Natural killer cell (primary cell): ENCODE measurements around the gene APBA1. TPM values are rescaled to one million over a fixed set of nuclear protein-coding genes. Genes with fewer than 3 reads are reported as not detected.

Source experiments
- ATAC-seq, 3 donors: fragments of 150-1000 bp in 2 of 3; fragments of 200-7000 bp in 1 of 3; cut with Tn5 transposase; 1 replicate in 1 of 3; 2 replicates in 2 of 3; pipeline ENCODE4 v1.10.0; 2021; ENCODE audit warnings: mild to moderate bottlenecking in 2 of 3, moderate library complexity in 2 of 3
- DNase-seq, 2 donors: peaks; one replicate each; pipeline versions ENCODE4 v3.0.0 to v3.0.0-alpha.2; 2013 to 2021; ENCODE audit warnings: mixed read lengths in 1 of 2
- H3K27ac ChIP-seq: one replicate; pipeline ENCODE4 v1.5.1; 2013; ENCODE audit warnings: mild to moderate bottlenecking, low read length
- H3K27me3 ChIP-seq: one replicate; pipeline ENCODE4 v1.6.1; 2013; ENCODE audit warnings: low read length; ENCODE audit not compliant: control insufficient read depth, insufficient read depth
- H3K36me3 ChIP-seq: one replicate; pipeline ENCODE4 v1.6.1; 2013; ENCODE audit warnings: low read length; ENCODE audit not compliant: control insufficient read depth, insufficient read depth
- H3K4me1 ChIP-seq: one replicate; pipeline ENCODE4 v1.6.1; 2013; ENCODE audit warnings: low read length; ENCODE audit not compliant: control insufficient read depth, insufficient read depth
- H3K4me3 ChIP-seq: one replicate; pipeline ENCODE4 v1.5.1; 2013; ENCODE audit warnings: low read length
- H3K9me3 ChIP-seq: one replicate; pipeline ENCODE4 v1.6.1; 2013; ENCODE audit warnings: low read length; ENCODE audit not compliant: control insufficient read depth, insufficient read depth
- H3K27ac Mint-ChIP-seq, 2 donors: one replicate each; pipeline ENCODE4 v1.8.0; 2022; ENCODE audit warnings: mild to moderate bottlenecking in 2 of 2, mixed read lengths in 2 of 2, moderate library complexity in 1 of 2
- H3K27me3 Mint-ChIP-seq, 2 donors: one replicate each; pipeline ENCODE4 v1.8.0; 2022; ENCODE audit warnings: low read depth in 2 of 2, mixed read lengths in 2 of 2
- H3K36me3 Mint-ChIP-seq: one replicate; pipeline ENCODE4 v1.8.0; 2022; ENCODE audit warnings: mixed read lengths
- H3K4me1 Mint-ChIP-seq, 2 donors: one replicate each; pipeline ENCODE4 v1.8.0; 2022; ENCODE audit warnings: mixed read lengths in 2 of 2
- H3K4me3 Mint-ChIP-seq: one replicate; pipeline ENCODE4 v1.8.0; 2022; ENCODE audit warnings: mild to moderate bottlenecking, moderate library complexity, mixed read lengths
- H3K9me3 Mint-ChIP-seq, 2 donors: one replicate each; pipeline ENCODE4 v1.8.0; 2022; ENCODE audit warnings: mixed read lengths in 2 of 2
- CTCF ChIP-seq: fragments of 200-600 bp; IDR thresholded peaks from one replicate; pipeline ENCODE4 v1.8.0; 2022; ENCODE audit warnings: antibody characterized with exemption
- WGBS: methylation state at CpG from one replicate; pipeline ENCODE4 v1.1.7; 2013; ENCODE audit warnings: missing lambda C conversion rate; ENCODE audit not compliant: insufficient coverage; 5-methylcytosine and 5-hydroxymethylcytosine counted together
- intact Hi-C: fragments of 100-400 bp; cut with micrococcal nuclease; formaldehyde crosslinking; loops from one replicate; pipeline ENCODE4 v1.14.2; 2022
- total RNA-seq, 4 donors: library from RNA; stranded (reverse); fragments of 120-200 nt in 1 of 4; gene quantifications; one replicate each; pipeline versions ENCODE4 v1.2.3 to v1.2.4, GENCODE V29; 2013 to 2022

APBA1 gene
- total RNA-seq, 3 donors from 2014 or later (not counting 1 experiment from before 2014, with no cell fraction given) = 0.11 to 0.31 (median 0.13) TPM

GRCh38 chr9:69431777-69432176, 240.4 kb downstream of the APBA1 start:
- Mint-ChIP-seq H3K4me3 (no peak overlapping the region), H3K4me1 (no peaks in the 10 kb centered on the region), H3K27me3 (no peaks in the 10 kb centered on the region), H3K36me3 (no peaks in the 10 kb centered on the region), H3K9me3 (no peaks in the 10 kb centered on the region), H3K27ac (no peak overlapping the region)
- H3K9me3 ChIP-seq = no peaks in the 10 kb centered on the region
- H3K4me1 ChIP-seq = no peaks in the 10 kb centered on the region
- H3K27me3 ChIP-seq = no peaks in the 10 kb centered on the region
- intact Hi-C loops = no loop called here
- TF ChIP-seq CTCF = no peak
- DNase-seq = no peak
- WGBS = 100% methylated on average over 1 of the region's 1 CpG
- no peaks in the 10 kb centered on the region for H3K36me3 ChIP-seq
- ATAC-seq = no peak
- no peak overlapping the region for H3K4me3 ChIP-seq
- no peak overlapping the region for H3K27ac ChIP-seq

- Histone ChIP-seq H3K4me1 (no peaks in the 10 kb centered on the region), H3K9me3 (no peaks in the 10 kb centered on the region), H3K36me3 (no peaks in the 10 kb centered on the region), H3K27ac (no peak overlapping the region), H3K4me3 (no peak overlapping the region), H3K27me3 (no peaks in the 10 kb centered on the region)
- H3K27me3 Mint-ChIP-seq = no peaks in the 10 kb centered on the region
- no peaks in the 10 kb centered on the region for H3K36me3 Mint-ChIP-seq
- H3K4me3 Mint-ChIP-seq = no peak overlapping the region
- H3K27ac Mint-ChIP-seq = no peak overlapping the region
- ATAC-seq = no peak
- no peaks in the 10 kb centered on the region for H3K4me1 Mint-ChIP-seq
- TF ChIP-seq CTCF = no peak
- no peak for DNase-seq
- intact Hi-C loops = no loop called here
- 84% methylated on average over 13 of the region's 13 CpGs for WGBS
- no peaks in the 10 kb centered on the region for H3K9me3 Mint-ChIP-seq
These were observed 241.0 kb downstream of the APBA1 start for GRCh38 chr9:69431203-69431602.

- Mint-ChIP-seq H3K4me3 (no peak overlapping the region), H3K4me1 (no peaks in the 10 kb centered on the region), H3K36me3 (no peaks in the 10 kb centered on the region), H3K27me3 (no peaks in the 10 kb centered on the region), H3K27ac (no peak overlapping the region), H3K9me3 (no peaks in the 10 kb centered on the region)
- ATAC-seq = no peak
- no peak overlapping the region for H3K4me3 ChIP-seq
- no peak for DNase-seq
- no peaks in the 10 kb centered on the region for H3K36me3 ChIP-seq
- H3K27me3 ChIP-seq = no peaks in the 10 kb centered on the region
- H3K9me3 ChIP-seq = no peaks in the 10 kb centered on the region
- H3K27ac ChIP-seq = no peak overlapping the region
- TF ChIP-seq CTCF = no peak
- intact Hi-C loops = no loop called here
- 90% methylated on average over 4 of the region's 4 CpGs for WGBS
- no peaks in the 10 kb centered on the region for H3K4me1 ChIP-seq
These were observed 242.0 kb downstream of the APBA1 start for GRCh38 chr9:69430206-69430605.

GRCh38 chr9:69429281-69429680, 242.9 kb downstream of the APBA1 start:
- Mint-ChIP-seq H3K4me3 (no peak overlapping the region), H3K4me1 (no peaks in the 10 kb centered on the region), H3K27ac (no peak overlapping the region), H3K36me3 (no peaks in the 10 kb centered on the region), H3K9me3 (no peaks in the 10 kb centered on the region), H3K27me3 (no peaks in the 10 kb centered on the region)
- ATAC-seq (no peak), DNase-seq (no peak)
- H3K27me3 ChIP-seq = no peaks in the 10 kb centered on the region
- H3K9me3 ChIP-seq = no peaks in the 10 kb centered on the region
- no peaks in the 10 kb centered on the region for H3K36me3 ChIP-seq
- intact Hi-C loops = loop anchor here (10.0 kb wide), 3 partner anchors 54 to 1176 kb away; no protein-coding TSS in a partner anchor
- no peak overlapping the region for H3K4me3 ChIP-seq
- H3K4me1 ChIP-seq = no peaks in the 10 kb centered on the region
- WGBS = 78% methylated on average over 6 of the region's 6 CpGs
- TF ChIP-seq CTCF = no peak
- no peak overlapping the region for H3K27ac ChIP-seq
